Vagina (tissue), 2 donors: ENCODE data around the gene COA1.

Source experiments
- POLR2A ChIP-seq, 2 donors: fragments of 450-650 bp; IDR thresholded peaks; one replicate each; pipeline ENCODE4 v1.6.1; 2017; ENCODE audit warnings: antibody characterized with exemption in 2 of 2, mild to moderate bottlenecking in 2 of 2, moderate library complexity in 2 of 2
- TF ChIP-seq, protein P1 (sequence below), 3 experiments: fragments of 450-650 bp in 2 of 3; fragments of 200-600 bp in 1 of 3; sonication (generic) in 1 of 3; IDR thresholded peaks; one replicate each; pipeline ENCODE4 v1.5.1; 2017 to 2019; ENCODE audit warnings: antibody characterized with exemption in 3 of 3, mild to moderate bottlenecking in 2 of 3, moderate library complexity in 2 of 3

DNA sequence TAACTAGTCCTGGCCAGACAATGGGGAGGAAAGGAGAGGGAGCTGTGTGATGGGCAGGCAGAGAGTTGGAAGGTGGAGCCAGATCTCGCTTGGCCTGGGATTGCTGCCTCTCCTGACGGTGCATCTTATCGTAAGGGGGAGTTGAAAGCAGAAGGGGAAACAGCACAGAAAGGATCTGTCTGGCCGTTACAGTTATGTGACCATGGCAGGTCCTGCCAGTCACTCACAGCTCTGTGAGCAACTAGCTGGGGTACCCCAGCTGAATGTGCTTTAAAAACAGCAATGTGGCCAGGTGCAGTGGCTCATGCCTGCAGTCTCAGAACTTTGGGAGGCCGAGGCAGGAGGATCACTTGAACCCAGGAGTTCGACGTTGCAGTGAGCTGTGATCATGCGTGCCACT, 37.2 kb upstream of the COA1 start:
- TF ChIP-seq, protein P1, sequence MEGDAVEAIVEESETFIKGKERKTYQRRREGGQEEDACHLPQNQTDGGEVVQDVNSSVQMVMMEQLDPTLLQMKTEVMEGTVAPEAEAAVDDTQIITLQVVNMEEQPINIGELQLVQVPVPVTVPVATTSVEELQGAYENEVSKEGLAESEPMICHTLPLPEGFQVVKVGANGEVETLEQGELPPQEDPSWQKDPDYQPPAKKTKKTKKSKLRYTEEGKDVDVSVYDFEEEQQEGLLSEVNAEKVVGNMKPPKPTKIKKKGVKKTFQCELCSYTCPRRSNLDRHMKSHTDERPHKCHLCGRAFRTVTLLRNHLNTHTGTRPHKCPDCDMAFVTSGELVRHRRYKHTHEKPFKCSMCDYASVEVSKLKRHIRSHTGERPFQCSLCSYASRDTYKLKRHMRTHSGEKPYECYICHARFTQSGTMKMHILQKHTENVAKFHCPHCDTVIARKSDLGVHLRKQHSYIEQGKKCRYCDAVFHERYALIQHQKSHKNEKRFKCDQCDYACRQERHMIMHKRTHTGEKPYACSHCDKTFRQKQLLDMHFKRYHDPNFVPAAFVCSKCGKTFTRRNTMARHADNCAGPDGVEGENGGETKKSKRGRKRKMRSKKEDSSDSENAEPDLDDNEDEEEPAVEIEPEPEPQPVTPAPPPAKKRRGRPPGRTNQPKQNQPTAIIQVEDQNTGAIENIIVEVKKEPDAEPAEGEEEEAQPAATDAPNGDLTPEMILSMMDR (IDR thresholded peaks at IDR 0.05), result no peak
- TF ChIP-seq POLR2A (IDR thresholded peaks at IDR 0.05), result no peak
